Choroid plexus epithelial cell (primary cell): ENCODE results near the gene TTC4.

ENCODE experiments used
- DNase-seq: peaks from one replicate; pipeline ENCODE4 v3.0.0-alpha.2; 2010; ENCODE audit warnings: low read depth
- H3K4me3 ChIP-seq: 2 replicates; pipeline ENCODE4 v1.5.1; 2011; ENCODE audit warnings: low read depth, mild to moderate bottlenecking, control low read depth, low read length, moderate library complexity
- TF ChIP-seq, protein P1 (sequence below): conservative IDR thresholded peaks from 2 replicates; pipeline ENCODE4 v1.5.1; 2011; ENCODE audit warnings: low read depth, mild to moderate bottlenecking, control low read depth, inconsistent platforms, low read length, moderate library complexity

The TTC4 gene

DNA sequence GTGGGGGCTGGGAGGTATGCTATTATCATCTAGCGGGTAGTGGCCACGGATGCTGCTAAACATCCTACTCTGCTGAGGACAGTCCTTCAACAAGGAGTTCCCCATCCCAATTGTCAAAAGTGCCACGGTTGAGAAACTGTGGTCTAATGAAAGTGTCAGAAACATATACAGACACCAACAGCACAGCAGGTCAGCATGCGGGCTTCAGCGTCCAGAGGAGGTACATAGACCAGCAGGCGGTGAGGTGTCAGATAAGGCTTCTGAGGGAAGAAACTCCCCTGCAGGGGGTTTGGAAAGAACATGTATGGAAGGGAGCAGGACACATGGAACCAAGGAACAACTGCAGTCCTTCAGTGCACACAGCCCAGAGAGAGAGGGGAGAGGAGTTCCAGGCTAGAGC lies 4.8 kb upstream of the TTC4 start:
- no peak overlapping the region for H3K4me3 ChIP-seq
- DNase-seq: no peak
- TF ChIP-seq, protein P1, sequence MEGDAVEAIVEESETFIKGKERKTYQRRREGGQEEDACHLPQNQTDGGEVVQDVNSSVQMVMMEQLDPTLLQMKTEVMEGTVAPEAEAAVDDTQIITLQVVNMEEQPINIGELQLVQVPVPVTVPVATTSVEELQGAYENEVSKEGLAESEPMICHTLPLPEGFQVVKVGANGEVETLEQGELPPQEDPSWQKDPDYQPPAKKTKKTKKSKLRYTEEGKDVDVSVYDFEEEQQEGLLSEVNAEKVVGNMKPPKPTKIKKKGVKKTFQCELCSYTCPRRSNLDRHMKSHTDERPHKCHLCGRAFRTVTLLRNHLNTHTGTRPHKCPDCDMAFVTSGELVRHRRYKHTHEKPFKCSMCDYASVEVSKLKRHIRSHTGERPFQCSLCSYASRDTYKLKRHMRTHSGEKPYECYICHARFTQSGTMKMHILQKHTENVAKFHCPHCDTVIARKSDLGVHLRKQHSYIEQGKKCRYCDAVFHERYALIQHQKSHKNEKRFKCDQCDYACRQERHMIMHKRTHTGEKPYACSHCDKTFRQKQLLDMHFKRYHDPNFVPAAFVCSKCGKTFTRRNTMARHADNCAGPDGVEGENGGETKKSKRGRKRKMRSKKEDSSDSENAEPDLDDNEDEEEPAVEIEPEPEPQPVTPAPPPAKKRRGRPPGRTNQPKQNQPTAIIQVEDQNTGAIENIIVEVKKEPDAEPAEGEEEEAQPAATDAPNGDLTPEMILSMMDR: no peak

DNA sequence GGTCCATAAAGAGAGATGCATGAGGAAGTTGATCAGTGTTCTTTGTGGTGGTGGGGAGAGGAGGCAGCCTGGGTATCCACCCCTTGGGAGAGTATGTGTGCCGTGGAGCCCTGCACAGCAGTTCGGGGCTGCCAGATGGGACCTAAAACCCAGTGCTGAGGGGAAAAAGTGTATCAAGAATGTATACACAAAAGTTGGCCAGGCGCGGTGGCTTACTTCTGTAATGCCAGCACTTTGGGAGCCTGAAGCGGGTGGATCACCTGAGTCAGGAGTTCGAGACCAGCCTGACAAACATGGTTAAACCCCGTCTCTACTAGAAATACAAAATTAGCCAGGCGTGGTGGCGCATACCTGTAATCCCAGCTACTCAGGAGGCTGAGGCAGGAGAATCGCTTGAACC lies 4.1 kb upstream of the TTC4 start:
- H3K4me3 ChIP-seq: no peak overlapping the region
- no peak for DNase-seq
- TF ChIP-seq, protein P1: no peak

DNA sequence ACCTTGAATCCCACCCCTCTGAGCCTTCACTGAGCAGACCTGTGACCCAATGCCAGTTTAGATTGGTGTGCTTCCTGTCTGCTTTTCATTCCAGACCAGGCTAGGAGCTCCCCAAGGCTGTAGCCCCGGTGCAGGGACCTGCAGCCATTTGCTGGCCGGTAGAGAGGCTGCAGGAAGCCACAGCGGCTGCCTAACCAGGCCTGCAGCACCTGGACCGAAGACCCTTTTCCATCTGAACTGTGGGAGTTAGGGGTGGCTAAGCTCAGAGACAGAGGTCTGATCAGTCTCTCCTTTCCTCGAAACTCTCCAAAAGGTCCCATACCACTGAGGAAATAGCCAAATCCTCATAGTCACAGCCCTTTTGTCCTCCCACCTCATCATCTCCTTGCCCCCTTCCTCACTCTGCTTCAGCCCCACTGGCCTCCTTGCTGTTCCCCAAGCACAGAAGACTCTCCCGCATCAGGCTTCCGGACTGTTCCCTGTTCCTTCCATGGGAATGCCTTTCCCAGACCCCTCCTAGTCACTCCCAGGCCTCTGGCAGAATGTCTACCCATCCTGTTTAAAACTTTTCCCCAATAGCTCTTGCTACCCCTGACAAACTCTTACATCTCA lies 674 bp upstream of the TTC4 start:
- H3K4me3 ChIP-seq: peak overlapping the region; percentile 96
- DNase-seq: no peak
- TF ChIP-seq, protein P1: no peak

DNA sequence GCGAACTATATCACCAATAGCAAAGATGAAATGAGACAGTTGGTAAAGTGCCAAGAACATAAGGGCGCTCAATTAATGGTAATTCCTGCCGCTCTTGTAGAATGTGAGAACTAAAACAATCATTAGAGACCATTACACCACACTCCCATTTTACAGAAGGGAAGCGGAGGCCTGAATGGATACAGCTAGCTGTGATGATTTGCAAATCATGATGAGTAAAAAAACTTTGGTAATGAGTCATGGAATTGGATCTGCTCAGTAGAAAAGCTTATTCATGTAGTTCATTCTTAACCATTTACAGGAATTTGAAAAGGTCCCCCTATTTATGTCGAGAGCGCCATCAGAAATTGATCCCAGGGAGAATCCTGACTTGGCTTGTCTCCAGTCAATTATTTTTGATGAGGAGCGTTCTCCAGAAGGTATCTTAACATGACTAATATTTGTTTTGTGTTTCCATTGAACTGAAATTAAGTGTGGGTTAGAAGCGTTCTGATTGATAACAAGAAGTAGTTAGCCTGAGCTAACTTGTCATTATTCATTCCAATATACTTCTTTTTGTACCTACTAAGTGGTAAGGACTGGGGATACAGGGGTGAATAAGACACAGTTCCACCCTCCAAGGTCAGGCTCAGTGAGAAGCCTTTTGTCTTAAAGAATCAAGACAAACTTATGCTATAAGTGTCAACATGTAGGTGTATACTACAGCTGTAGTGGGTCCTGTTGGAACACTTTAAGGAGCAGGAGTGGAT lies 812 bp downstream of the TTC4 start:
- TF ChIP-seq, protein P1: no peak
- DNase-seq: peak; percentile 53
- peak overlapping the region; percentile 96 for H3K4me3 ChIP-seq

DNA sequence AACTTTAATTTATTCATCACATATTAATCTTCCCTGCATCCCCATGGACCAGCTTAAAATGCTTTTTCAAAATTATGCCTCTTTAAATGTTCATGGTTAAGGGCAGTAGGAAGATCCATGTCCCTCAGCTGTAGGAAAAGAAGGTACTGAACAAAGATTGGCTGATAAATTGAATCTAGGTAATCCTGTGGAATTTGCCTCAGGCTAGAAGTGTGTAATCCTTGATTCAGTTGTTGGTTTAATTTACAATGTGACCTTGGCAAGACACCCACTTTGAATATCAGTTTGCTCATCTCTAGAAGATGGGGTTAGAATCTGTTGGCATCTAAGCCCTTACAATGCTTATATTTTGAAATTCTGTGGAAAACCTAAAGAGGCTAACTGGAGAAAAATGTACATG lies 6.1 kb downstream of the TTC4 start:
- no peak for DNase-seq
- TF ChIP-seq, protein P1: no peak
- H3K4me3 ChIP-seq: no peak overlapping the region

DNA sequence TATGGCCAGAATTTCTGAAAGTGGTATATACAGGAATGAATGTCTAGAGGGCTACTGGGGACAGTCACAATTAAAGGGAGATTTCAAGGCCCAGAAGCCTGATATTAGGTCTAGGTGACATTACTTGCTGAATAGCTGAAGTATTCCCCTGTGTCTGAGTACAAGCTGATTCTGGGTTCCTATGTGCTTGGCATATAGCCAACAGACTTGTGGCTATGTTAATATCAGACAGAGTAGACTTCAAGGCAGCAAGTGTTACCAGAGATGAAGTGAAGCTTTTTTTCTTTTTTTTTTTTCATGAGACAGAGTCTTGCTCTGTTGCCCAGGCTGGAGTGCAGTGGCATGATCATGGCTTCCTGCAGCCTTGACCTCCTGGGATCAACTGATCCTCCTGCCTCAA lies 8.3 kb downstream of the TTC4 start:
- H3K4me3 ChIP-seq: no peak overlapping the region
- TF ChIP-seq, protein P1: no peak
- DNase-seq: no peak

DNA sequence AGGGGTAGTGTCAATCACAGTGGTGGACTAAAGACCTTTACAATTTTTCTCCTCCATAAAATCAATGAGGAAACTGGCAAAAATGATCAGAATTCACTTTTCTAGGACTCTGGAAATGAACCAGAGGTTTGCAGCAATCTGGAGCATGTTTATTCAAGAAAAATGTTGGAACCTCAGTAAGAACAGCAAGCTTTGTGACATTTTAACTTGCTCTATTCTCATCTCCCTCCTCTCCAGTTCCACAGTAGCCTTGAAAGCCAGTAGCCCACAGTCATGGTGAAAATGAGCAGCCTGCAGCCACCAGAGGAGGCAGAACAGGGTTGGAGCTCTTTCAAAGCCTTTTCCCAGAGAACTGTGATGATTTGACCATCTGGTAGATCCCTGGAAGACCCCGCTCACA lies 9.1 kb downstream of the TTC4 start:
- TF ChIP-seq, protein P1: no peak
- H3K4me3 ChIP-seq: no peak overlapping the region
- no peak for DNase-seq
